HEK293T (cell line): ENCODE measurements around the gene MOV10L1.

Experiments used
- FOXK2 ChIP-seq: fragments of 450-650 bp; IDR thresholded peaks from 2 replicates; pipeline ENCODE4 v1.6.1; 2016; ENCODE audit warnings: mild to moderate bottlenecking
- SP1 ChIP-seq: fragments of 450-650 bp; IDR thresholded peaks from 2 replicates; pipeline ENCODE4 v1.6.1; 2017
- TF ChIP-seq, protein P1 (sequence below): fragments of 450-650 bp; IDR thresholded peaks from 2 replicates; pipeline ENCODE4 v1.6.1; 2016

DNA sequence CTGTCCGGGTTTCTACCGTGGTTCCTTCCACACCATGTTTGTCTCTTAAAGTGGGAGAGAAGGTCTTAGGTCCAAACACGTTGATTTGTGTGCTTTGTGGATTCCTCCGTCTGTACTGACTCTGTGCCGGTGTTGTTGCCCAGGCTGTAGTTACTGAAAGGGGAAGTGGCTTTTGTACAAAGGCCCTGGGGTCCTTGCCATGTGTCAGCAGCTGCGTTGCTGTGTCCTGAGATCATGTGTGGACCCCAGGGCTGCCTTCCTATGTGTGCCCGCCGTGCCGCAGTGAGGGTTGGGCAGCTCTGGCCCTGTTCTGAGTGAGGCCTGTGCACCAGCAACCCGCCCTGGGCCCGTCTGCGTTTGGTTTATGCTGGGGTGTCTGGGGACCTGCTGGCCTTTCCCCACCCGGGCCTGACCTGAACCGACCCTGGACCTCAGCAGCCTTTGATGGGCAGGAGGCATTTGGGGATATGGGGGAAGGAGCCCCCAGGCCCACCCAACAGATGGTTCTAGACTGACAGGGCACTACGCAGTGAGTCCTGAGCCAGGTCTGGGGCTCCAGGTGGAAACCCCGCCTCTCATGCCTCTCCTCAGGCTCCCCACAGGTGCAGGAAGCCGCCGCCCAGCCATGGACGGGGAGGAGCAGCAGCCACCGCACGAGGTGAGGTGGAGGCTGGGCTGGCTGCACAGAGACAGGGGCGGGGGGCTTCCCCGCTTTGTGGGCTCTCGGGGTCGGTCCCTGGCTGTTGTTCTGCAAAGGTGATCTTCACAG, 102.8 kb downstream of the MOV10L1 start:
- TF ChIP-seq FOXK2 (no peak), SP1 (no peak)
- TF ChIP-seq, protein P1, sequence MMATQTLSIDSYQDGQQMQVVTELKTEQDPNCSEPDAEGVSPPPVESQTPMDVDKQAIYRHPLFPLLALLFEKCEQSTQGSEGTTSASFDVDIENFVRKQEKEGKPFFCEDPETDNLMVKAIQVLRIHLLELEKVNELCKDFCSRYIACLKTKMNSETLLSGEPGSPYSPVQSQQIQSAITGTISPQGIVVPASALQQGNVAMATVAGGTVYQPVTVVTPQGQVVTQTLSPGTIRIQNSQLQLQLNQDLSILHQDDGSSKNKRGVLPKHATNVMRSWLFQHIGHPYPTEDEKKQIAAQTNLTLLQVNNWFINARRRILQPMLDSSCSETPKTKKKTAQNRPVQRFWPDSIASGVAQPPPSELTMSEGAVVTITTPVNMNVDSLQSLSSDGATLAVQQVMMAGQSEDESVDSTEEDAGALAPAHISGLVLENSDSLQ = no peak
